ENCODE data around the gene ABHD16A.

The ABHD16A gene

DNA sequence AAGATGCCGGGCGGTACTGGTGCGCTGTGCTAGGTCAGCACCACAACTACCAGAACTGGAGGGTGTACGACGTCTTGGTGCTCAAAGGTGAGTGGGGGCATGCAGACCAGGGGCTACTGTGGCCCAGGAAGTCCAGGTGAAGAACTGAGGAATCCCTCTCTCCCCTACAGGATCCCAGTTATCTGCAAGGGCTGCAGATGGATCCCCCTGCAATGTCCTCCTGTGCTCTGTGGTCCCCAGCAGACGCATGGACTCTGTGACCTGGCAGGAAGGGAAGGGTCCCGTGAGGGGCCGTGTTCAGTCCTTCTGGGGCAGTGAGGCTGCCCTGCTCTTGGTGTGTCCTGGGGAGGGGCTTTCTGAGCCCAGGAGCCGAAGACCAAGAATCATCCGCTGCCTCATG lies 4.6 kb upstream of the ABHD16A start:
- Histone ChIP-seq H3K4ac (ENCODE audit: low read depth, low read length) (no peak overlapping the region), H2AK5ac (ENCODE audit: low read length) (no peak overlapping the region), H3K36me3 (ENCODE audit: control insufficient read depth, insufficient read depth, low read length) (no peaks in the 10 kb centered on the region), H3K23ac (ENCODE audit: low read length) (no peak overlapping the region), H3K79me1 (ENCODE audit: low read length) (no peaks in the 10 kb centered on the region), H2BK120ac (ENCODE audit: low read depth, low read length) (no peak overlapping the region), H3K18ac (ENCODE audit: low read length) (no peak overlapping the region), H3K9ac (ENCODE audit: low read length) (no peak overlapping the region), H3K4me3 (ENCODE audit: low read length) (no peak overlapping the region), H3K27ac (ENCODE audit: low read depth, low read length) (no peak overlapping the region), H4K5ac (ENCODE audit: low read length) (no peak overlapping the region), H4K8ac (ENCODE audit: low read depth, low read length) (no peak overlapping the region), H3K27me3 (ENCODE audit: insufficient read depth, low read length, poor library complexity) (no peaks in the 10 kb centered on the region), H3K79me2 (ENCODE audit: control insufficient read depth, insufficient read depth, low read length) (no peaks in the 10 kb centered on the region), H3K4me1 (ENCODE audit: control insufficient read depth, low read depth, low read length) (peaks cover 4% of the 10 kb centered on the region), H2BK5ac (ENCODE audit: low read length) (no peak overlapping the region), H3K4me2 (ENCODE audit: low read length) (no peak overlapping the region), H3K56ac (ENCODE audit: low read length) (no peak overlapping the region), H2BK15ac (replicated peaks; ENCODE audit: low read depth) (no peak overlapping the region)
- WGBS (ENCODE audit: extremely low coverage, insufficient coverage, low lambda C conversion rate) = no CpG with 5 or more reads among the region's 10 CpGs
- DNase-seq = no peak

DNA sequence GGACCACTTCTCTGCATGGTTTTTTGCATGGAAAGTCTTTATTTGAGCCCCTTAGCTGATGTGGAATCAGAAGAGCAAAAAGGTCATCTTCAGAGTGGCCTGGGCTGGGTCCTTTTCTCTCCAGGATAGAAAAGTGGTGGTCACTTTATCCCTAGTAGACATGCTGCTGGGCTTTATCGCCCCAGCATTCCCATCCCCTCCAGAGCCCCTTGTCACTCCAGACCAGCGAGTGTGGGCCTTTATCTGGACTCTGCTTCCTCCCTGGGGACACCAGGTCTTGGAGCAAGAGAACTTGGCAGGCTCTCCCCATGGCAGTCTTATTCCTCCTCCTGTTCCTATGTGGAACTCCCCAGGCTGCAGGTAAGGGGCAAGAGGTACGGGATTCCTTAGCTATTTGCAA lies 3.5 kb upstream of the ABHD16A start, which contains the start of gene LY6G6F:
Gene LY6G6F, plus strand, starts transcription at position 268 of the 400 bp plus-strand sequence. Its CDS starts 41 bp downstream, at position 309.
- peak within 1 kb of the TSS; percentile 7 for H3K4ac ChIP-seq (ENCODE audit: low read depth, low read length)
- H3K79me2 ChIP-seq (ENCODE audit: control insufficient read depth, insufficient read depth, low read length) = peaks cover 6% of the 10 kb centered on the region
- DNase-seq = no peak
- H3K56ac ChIP-seq (ENCODE audit: low read length) = no peak within 1 kb of the TSS
- no peak within 1 kb of the TSS for H3K23ac ChIP-seq (ENCODE audit: low read length)
- no peak within 1 kb of the TSS for H3K4me3 ChIP-seq (ENCODE audit: low read length)
- H2BK15ac ChIP-seq (replicated peaks; ENCODE audit: low read depth) = no peak within 1 kb of the TSS
- no peaks in the 10 kb centered on the region for H3K27me3 ChIP-seq (ENCODE audit: insufficient read depth, low read length, poor library complexity)
- H2BK5ac ChIP-seq (ENCODE audit: low read length) = no peak within 1 kb of the TSS
- no peak within 1 kb of the TSS for H3K9ac ChIP-seq (ENCODE audit: low read length)
- no peak within 1 kb of the TSS for H4K8ac ChIP-seq (ENCODE audit: low read depth, low read length)
- peaks cover 10% of the 10 kb centered on the region for H3K4me1 ChIP-seq (ENCODE audit: control insufficient read depth, low read depth, low read length)
- H3K27ac ChIP-seq (ENCODE audit: low read depth, low read length) = no peak within 1 kb of the TSS
- no CpG with 5 or more reads among the region's 3 CpGs for WGBS (ENCODE audit: extremely low coverage, insufficient coverage, low lambda C conversion rate)
- no peak within 1 kb of the TSS for H2AK5ac ChIP-seq (ENCODE audit: low read length)
- H2BK120ac ChIP-seq (ENCODE audit: low read depth, low read length) = no peak within 1 kb of the TSS
- no peak within 1 kb of the TSS for H4K5ac ChIP-seq (ENCODE audit: low read length)
- peaks cover 6% of the 10 kb centered on the region for H3K79me1 ChIP-seq (ENCODE audit: low read length)
- no peak within 1 kb of the TSS for H3K4me2 ChIP-seq (ENCODE audit: low read length)
- no peak within 1 kb of the TSS for H3K18ac ChIP-seq (ENCODE audit: low read length)
- H3K36me3 ChIP-seq (ENCODE audit: control insufficient read depth, insufficient read depth, low read length) = no peaks in the 10 kb centered on the region

DNA sequence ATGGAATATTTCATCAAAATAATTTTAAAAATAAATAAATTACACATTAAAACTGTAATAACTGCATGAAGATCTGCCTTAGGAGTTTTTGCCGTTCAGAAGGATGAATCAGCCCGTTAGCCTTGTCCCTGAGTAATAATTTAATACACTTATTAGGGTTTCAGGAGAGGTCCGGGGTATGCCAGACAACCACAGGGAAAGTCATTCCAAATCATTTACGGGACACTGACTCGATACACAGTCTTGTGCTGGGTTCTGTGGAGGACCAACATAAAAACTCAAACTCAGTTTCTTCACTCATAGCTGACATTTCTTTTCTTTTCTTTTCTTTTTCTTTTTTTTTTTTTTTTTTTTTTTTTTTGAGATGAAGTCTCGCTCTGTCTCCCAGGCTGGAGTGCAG lies 2.8 kb upstream of the ABHD16A start:
- H3K56ac ChIP-seq (ENCODE audit: low read length) = no peak overlapping the region
- H4K5ac ChIP-seq (ENCODE audit: low read length) = no peak overlapping the region
- no peak overlapping the region for H3K9ac ChIP-seq (ENCODE audit: low read length)
- no peak overlapping the region for H3K18ac ChIP-seq (ENCODE audit: low read length)
- no peak for DNase-seq
- no peak overlapping the region for H3K27ac ChIP-seq (ENCODE audit: low read depth, low read length)
- peaks cover 10% of the 10 kb centered on the region for H3K4me1 ChIP-seq (ENCODE audit: control insufficient read depth, low read depth, low read length)
- H3K79me2 ChIP-seq (ENCODE audit: control insufficient read depth, insufficient read depth, low read length) = peaks cover 12% of the 10 kb centered on the region
- H3K4me3 ChIP-seq (ENCODE audit: low read length) = no peak overlapping the region
- no peak overlapping the region for H3K23ac ChIP-seq (ENCODE audit: low read length)
- H2BK5ac ChIP-seq (ENCODE audit: low read length) = no peak overlapping the region
- peaks cover 11% of the 10 kb centered on the region for H3K79me1 ChIP-seq (ENCODE audit: low read length)
- no peak overlapping the region for H2BK120ac ChIP-seq (ENCODE audit: low read depth, low read length)
- H2BK15ac ChIP-seq (replicated peaks; ENCODE audit: low read depth) = no peak overlapping the region
- no peak overlapping the region for H2AK5ac ChIP-seq (ENCODE audit: low read length)
- no peak overlapping the region for H4K8ac ChIP-seq (ENCODE audit: low read depth, low read length)
- no peaks in the 10 kb centered on the region for H3K36me3 ChIP-seq (ENCODE audit: control insufficient read depth, insufficient read depth, low read length)
- no peaks in the 10 kb centered on the region for H3K27me3 ChIP-seq (ENCODE audit: insufficient read depth, low read length, poor library complexity)
- no peak overlapping the region for H3K4ac ChIP-seq (ENCODE audit: low read depth, low read length)
- no peak overlapping the region for H3K4me2 ChIP-seq (ENCODE audit: low read length)
- WGBS (ENCODE audit: extremely low coverage, insufficient coverage, low lambda C conversion rate) = no CpG with 5 or more reads among the region's 6 CpGs

DNA sequence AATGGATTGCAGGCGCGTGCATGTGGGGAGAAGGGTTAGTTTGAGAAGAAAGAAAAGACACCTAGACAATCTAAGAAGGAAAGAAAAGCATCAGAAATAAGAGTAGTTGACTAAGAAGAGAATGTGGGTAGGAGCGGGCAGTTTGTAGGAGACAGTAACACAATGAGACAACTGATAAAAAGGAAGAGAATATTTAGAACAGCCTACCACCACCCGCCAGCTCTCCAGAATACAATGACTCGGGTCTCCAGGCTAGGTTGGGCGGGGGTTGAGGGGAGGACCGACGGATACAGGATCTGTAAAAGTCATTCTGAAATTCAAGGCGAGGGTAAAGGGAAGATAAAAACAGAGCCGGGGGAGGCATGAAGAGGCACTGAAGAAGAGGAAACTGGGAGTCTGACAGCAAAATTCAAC lies 712 bp downstream of the ABHD16A start:
- Histone ChIP-seq H3K4ac (ENCODE audit: low read depth, low read length) (peak overlapping the region; percentile 92), H3K79me1 (ENCODE audit: low read length) (peaks cover 17% of the 10 kb centered on the region), H3K56ac (ENCODE audit: low read length) (peak overlapping the region; percentile 95), H2BK5ac (ENCODE audit: low read length) (peak overlapping the region; percentile 86), H3K27me3 (ENCODE audit: insufficient read depth, low read length, poor library complexity) (no peaks in the 10 kb centered on the region), H3K4me1 (ENCODE audit: control insufficient read depth, low read depth, low read length) (peaks cover 7% of the 10 kb centered on the region), H3K18ac (ENCODE audit: low read length) (peak overlapping the region; percentile 97), H3K36me3 (ENCODE audit: control insufficient read depth, insufficient read depth, low read length) (peaks cover 3% of the 10 kb centered on the region), H3K9ac (ENCODE audit: low read length) (peak overlapping the region; percentile 95), H3K4me2 (ENCODE audit: low read length) (peak overlapping the region; percentile 99), H4K8ac (ENCODE audit: low read depth, low read length) (no peak overlapping the region), H4K5ac (ENCODE audit: low read length) (no peak overlapping the region), H3K4me3 (ENCODE audit: low read length) (peak overlapping the region; percentile 99), H2BK15ac (replicated peaks; ENCODE audit: low read depth) (no peak overlapping the region), H3K23ac (ENCODE audit: low read length) (peak overlapping the region; percentile 81), H2AK5ac (ENCODE audit: low read length) (peak overlapping the region; percentile 95), H2BK120ac (ENCODE audit: low read depth, low read length) (no peak overlapping the region), H3K27ac (ENCODE audit: low read depth, low read length) (peak overlapping the region; percentile 95), H3K79me2 (ENCODE audit: control insufficient read depth, insufficient read depth, low read length) (peaks cover 17% of the 10 kb centered on the region)
- DNase-seq = peak; percentile 76
- WGBS (ENCODE audit: extremely low coverage, insufficient coverage, low lambda C conversion rate) = no CpG with 5 or more reads among the region's 10 CpGs

DNA sequence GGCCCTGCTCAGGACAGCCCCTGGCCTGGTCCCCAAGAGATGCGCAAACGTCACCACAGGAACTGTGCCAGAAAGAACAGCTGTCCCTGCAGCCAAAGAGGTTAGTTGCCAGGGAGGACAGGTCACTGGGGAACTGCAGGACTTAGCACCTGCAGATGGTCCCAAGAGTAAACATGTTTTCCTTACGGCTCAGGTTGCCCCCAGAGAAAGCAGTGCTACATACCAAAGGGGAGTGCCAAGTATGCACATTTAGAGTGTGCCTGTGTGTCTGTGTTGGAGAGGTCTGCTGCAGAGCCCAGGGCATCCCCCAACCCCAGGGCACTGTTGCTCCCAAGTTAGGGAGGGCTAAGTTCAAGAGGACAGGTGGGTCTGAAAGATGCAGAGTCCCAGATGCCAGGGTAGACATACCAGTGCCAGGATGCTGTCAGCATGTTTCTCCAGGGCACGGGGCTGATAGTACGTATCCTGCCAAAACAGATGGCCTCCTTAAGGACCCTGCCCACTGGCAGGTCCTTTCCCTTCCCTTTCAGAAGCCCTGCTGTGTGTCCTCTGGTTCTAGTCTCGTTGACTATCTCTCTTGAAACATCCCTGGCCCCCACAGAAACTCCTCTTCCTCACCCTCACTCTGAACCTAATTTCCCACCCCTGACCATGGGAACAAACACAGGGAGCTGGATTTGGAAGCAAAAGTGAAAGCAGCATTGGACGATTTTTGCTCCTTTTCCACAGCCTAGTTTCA lies 1.3 kb downstream of the ABHD16A start:
- no CpG with 5 or more reads among the region's 7 CpGs for WGBS (ENCODE audit: extremely low coverage, insufficient coverage, low lambda C conversion rate)
- peak overlapping the region; percentile 95 for H3K56ac ChIP-seq (ENCODE audit: low read length)
- peak overlapping the region; percentile 81 for H3K23ac ChIP-seq (ENCODE audit: low read length)
- H3K18ac ChIP-seq (ENCODE audit: low read length) = peak overlapping the region; percentile 8
- peak overlapping the region; percentile 95 for H3K9ac ChIP-seq (ENCODE audit: low read length)
- peaks cover 3% of the 10 kb centered on the region for H3K36me3 ChIP-seq (ENCODE audit: control insufficient read depth, insufficient read depth, low read length)
- H3K27ac ChIP-seq (ENCODE audit: low read depth, low read length) = peak overlapping the region; percentile 55
- H3K4me2 ChIP-seq (ENCODE audit: low read length) = peak overlapping the region; percentile 99
- peak overlapping the region; percentile 95 for H2AK5ac ChIP-seq (ENCODE audit: low read length)
- H3K79me1 ChIP-seq (ENCODE audit: low read length) = peaks cover 17% of the 10 kb centered on the region
- H2BK120ac ChIP-seq (ENCODE audit: low read depth, low read length) = no peak overlapping the region
- no peak for DNase-seq
- H4K8ac ChIP-seq (ENCODE audit: low read depth, low read length) = no peak overlapping the region
- peaks cover 7% of the 10 kb centered on the region for H3K4me1 ChIP-seq (ENCODE audit: control insufficient read depth, low read depth, low read length)
- no peak overlapping the region for H3K4ac ChIP-seq (ENCODE audit: low read depth, low read length)
- H2BK5ac ChIP-seq (ENCODE audit: low read length) = peak overlapping the region; percentile 86
- H3K79me2 ChIP-seq (ENCODE audit: control insufficient read depth, insufficient read depth, low read length) = peaks cover 17% of the 10 kb centered on the region
- H2BK15ac ChIP-seq (replicated peaks; ENCODE audit: low read depth) = no peak overlapping the region
- H3K4me3 ChIP-seq (ENCODE audit: low read length) = peak overlapping the region; percentile 99
- H4K5ac ChIP-seq (ENCODE audit: low read length) = no peak overlapping the region
- no peaks in the 10 kb centered on the region for H3K27me3 ChIP-seq (ENCODE audit: insufficient read depth, low read length, poor library complexity)
